Stimulated activated CD8-positive, alpha-beta memory T cell treated with anti-CD3 and anti-CD28 coated beads, Interleukin-2, amount 100 ng/mL, for 1 hour (primary cell): ENCODE data around the gene OR6K2.
"Not testable (repeated sequence)": the region's sequence is repeated elsewhere in the genome, so short reads cannot be mapped to it uniquely, and the experiment has no call there.

ENCODE experiments used
- DNase-seq, 2 donors: peaks; one replicate each; pipeline ENCODE4 v3.0.0-alpha.2; 2020; ENCODE audit warnings: low read depth in 2 of 2

Gene OR6K2, protein sequence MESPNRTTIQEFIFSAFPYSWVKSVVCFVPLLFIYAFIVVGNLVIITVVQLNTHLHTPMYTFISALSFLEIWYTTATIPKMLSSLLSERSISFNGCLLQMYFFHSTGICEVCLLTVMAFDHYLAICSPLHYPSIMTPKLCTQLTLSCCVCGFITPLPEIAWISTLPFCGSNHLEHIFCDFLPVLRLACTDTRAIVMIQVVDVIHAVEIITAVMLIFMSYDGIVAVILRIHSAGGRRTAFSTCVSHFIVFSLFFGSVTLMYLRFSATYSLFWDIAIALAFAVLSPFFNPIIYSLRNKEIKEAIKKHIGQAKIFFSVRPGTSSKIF

GRCh38 chr1:158700552-158700951, at the start of gene OR6K2:
OR6K2 (minus strand) TSS chr1:158700652; CDS start chr1:158700652, 0 bp downstream.
- DNase-seq = no peak

DNA sequence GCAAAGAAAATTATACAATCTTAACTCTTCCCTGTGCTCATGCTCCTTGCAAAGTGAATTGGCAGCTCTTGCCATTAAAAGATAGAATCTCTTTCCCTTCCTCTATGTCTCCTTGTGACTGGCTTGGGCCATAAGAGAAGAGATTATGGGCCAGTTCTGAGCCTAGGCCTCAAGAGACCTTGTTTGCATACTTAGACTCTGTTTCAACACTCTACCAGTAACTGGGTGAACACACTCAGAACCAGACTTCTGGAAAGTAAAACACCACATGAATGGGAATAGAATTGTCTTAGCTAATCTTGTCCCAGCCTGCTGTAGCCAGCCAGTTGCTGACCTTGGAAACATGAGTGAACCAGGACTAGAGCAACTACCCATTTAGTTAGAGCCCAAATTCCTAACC, 35.4 kb upstream of the OR6K2 start:
- DNase-seq = no peak

- no peak for DNase-seq
Measured at GRCh38 chr1:158732524-158732923, 32.1 kb upstream of the OR6K2 start.

- DNase-seq = no peak
Measured at GRCh38 chr1:158731707-158732106, 31.3 kb upstream of the OR6K2 start.

DNA sequence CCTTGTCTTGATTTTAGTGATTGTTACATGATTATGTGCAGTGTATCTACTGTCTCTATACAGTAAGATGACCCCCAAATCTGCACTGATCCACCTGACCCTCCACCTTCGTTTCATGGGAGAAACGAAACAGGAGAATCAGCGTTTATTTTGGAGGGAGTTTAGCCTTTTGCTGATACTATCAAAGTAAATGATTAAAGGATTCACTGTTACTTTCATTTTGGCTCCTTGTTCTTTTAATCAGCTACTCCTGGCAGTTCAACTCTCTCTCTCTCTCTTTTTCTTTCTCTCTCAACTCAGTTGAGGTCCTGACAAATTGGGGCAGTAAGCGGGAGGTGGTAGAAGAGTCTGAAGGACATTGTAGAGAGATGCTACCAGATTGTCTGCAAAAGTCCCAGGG, 30.0 kb upstream of the OR6K2 start:
- no peak for DNase-seq

DNA sequence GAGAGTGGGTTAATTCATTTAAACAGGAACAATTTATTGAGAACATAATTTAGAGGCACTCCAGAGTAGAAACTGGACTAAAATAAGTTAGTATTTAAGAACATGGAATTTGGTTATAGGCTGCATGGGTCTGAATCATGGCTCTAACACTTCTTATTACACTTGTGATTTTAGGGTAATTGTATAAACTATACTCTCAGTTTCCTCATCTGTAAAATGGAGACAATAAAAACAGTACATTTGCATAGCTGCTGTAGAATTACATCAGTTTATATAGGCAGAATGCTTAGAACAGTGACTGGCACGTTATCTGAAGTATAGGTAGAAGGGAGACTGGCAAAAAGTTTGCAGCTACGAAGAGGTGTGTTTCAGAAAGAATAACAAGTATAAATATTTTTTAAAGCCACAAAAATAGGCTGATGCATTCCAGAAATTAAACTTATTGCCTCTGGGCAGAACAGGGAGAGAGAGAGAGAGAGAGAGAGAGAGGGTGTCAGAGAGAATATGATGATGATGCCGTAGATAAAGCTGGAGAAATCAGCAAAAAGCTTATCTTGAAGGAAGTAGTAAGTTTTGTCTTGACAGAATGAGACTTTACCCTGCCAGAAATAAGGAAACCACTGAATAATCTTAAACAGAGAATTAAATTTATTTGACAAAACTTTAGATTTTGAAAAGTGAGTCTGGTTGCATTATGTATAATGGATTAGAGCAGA, 28.2 kb upstream of the OR6K2 start:
- DNase-seq = no peak

DNA sequence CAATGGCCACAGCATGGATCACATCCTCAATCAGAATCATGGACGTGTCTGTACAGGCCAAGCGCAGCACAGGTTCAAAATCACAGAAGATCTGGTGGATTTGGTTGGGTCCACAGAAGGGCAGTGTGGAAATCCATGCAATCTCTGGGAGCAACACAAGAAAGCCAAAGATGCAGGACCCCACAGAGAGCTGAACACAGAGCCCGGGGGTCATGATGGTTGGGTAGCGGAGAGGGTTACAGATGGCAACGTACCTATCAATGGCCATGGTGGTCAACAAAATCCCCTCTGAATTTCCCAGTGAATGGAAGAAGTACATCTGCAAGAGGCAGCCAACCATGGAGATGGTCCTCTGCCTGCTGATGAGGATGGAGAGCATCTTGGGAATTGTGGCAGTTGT, 24.0 kb upstream of the OR6K2 start:
- no peak for DNase-seq

GRCh38 chr1:158720620-158721019, 20.2 kb upstream of the OR6K2 start, which contains the start of gene OR6K3:
OR6K3 (minus strand) TSS chr1:158720720; CDS start chr1:158718115, 2,605 bp downstream.
- no peak for DNase-seq

- DNase-seq = no peak
Measured at GRCh38 chr1:158719664-158720063, 19.2 kb upstream of the OR6K2 start.

GRCh38 chr1:158717344-158717743, 16.9 kb upstream of the OR6K2 start:
- DNase-seq = no peak

- no peak for DNase-seq
Measured at GRCh38 chr1:158716335-158716734, 15.9 kb upstream of the OR6K2 start.

- DNase-seq = no peak
Measured at GRCh38 chr1:158714754-158715153, 14.3 kb upstream of the OR6K2 start.

DNA sequence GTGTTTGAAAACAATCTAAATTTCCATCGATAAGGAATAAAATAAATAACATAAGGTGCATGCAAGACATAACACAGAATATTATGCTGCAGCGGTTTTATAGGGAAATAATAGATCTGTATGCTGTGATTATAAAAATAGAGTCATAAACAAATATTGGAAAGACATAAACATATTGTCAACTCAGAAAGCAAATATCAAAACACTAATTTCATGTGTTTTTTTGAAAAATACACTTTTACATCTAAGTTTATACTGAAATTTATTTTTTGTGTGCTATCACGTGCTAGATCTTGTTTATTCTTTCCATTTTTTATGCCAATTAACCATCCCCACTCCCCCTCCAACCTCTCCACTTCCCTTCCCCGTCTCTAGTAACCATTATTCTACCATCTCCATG, 10.6 kb upstream of the OR6K2 start:
- no peak for DNase-seq

GRCh38 chr1:158706096-158706495, 5.6 kb upstream of the OR6K2 start:
- no peak for DNase-seq

- DNase-seq = no peak
Measured at GRCh38 chr1:158694596-158694995, 5.9 kb downstream of the OR6K2 start.

- no peak for DNase-seq
Measured at GRCh38 chr1:158692356-158692755, 8.1 kb downstream of the OR6K2 start.

DNA sequence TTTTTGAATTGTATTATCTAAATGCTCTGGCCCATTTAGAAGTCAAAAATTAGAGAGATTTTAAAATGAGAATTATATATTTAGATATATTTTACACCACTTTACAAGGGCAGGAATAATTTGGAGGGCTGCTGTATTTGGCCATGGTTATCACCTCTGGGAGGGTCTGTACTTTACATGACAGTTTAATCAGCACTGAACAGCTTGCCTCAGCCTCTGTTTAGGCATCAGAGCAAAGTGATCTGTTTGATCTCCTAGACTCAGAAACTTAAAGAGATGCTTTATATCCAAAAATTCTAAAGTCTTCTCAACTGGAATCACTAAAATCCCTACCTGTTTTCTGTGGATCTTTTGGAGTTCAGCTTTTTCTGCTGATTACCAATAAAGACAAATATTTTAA, 8.5 kb downstream of the OR6K2 start:
- no peak for DNase-seq

GRCh38 chr1:158691149-158691548, 9.3 kb downstream of the OR6K2 start:
- DNase-seq = not testable (repeated sequence)

- DNase-seq = no peak
Measured at GRCh38 chr1:158689875-158690274, 10.6 kb downstream of the OR6K2 start.

DNA sequence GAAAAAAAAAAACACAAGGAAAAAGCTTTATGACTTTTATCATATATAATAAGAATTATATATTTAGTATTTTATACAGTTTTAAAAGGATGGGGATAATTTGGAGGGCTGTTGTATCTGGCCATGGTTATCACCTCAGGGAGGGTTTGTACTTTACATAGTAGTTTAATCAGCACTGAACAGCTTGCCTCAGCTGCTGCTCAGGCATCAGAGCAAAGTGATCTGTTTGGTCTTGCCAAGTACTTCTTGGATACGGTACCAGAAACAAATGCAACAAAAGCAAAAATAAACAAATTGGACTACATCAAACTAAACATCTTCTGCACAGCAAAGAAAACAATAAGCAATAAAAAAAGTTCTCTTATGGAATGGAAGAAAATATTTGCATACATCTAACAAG, 11.3 kb downstream of the OR6K2 start:
- no peak for DNase-seq

GRCh38 chr1:158688343-158688742, 12.1 kb downstream of the OR6K2 start:
- DNase-seq = not testable (repeated sequence)

- no peak for DNase-seq
Measured at GRCh38 chr1:158687037-158687436, 13.4 kb downstream of the OR6K2 start.
